Measurements from ENCODE around the gene BCAP31. TPM values are rescaled to one million over a fixed set of nuclear protein-coding genes. Genes with fewer than 3 reads are reported as not detected.
A peak's percentile ranks its signal among the peaks of the same experiment; 100 is the strongest.

The BCAP31 gene
- total and polyA plus RNA-seq, 2 of the 13 experiments (the other 11 are each of a cell fraction or from before 2014, with no cell fraction given): 139 to 178 TPM

- TF ChIP-seq ZNF281 (CRISPR knock-in tag; IDR thresholded peaks at IDR 0.05; ENCODE audit: borderline replicate concordance) (peak; percentile 50; the same call in 1 of the 2 replicates), STAT5B (CRISPR knock-in tag; IDR thresholded peaks at IDR 0.05) (no peak), KAT8 (CRISPR knock-in tag; IDR thresholded peaks at IDR 0.05) (no peak), EEA1 (CRISPR knock-in tag; IDR thresholded peaks at IDR 0.05; ENCODE audit: borderline replicate concordance) (no peak), KDM2A (CRISPR knock-in tag; IDR thresholded peaks at IDR 0.05; ENCODE audit: borderline replicate concordance, low read depth) (peak; percentile 48; the same call in 1 of the 2 replicates), ARID4A (CRISPR knock-in tag; IDR thresholded peaks at IDR 0.05; ENCODE audit: borderline replicate concordance) (peak; percentile 75; the same call in 1 of the 2 replicates), ZBTB43 (CRISPR knock-in tag; conservative IDR thresholded peaks at IDR 0.05) (no peak), TFAP4 (IDR thresholded peaks at IDR 0.05; ENCODE audit: borderline replicate concordance, low read depth) (peak; percentile 24; the same call in 1 of the 2 replicates), RNF219 (CRISPR knock-in tag; IDR thresholded peaks at IDR 0.05) (no peak), ZNF772 (CRISPR knock-in tag; IDR thresholded peaks at IDR 0.05) (peak; percentile 81; the same call in 1 of the 2 replicates), ZNF17 (CRISPR knock-in tag; IDR thresholded peaks at IDR 0.05) (no peak), ZC3H13 (CRISPR knock-in tag; IDR thresholded peaks at IDR 0.05) (0 out of 2 replicates have a peak, but pooled peaks have one; percentile 38), ZNF253 (CRISPR knock-in tag; IDR thresholded peaks at IDR 0.05; ENCODE audit: borderline replicate concordance) (no peak), GATAD1 (CRISPR knock-in tag; IDR thresholded peaks at IDR 0.05) (0 out of 2 replicates have a peak, but pooled peaks have one; percentile 32), ZNF547 (CRISPR knock-in tag; IDR thresholded peaks at IDR 0.05) (0 out of 2 replicates have a peak, but pooled peaks have one; percentile 47), KDM6A (CRISPR knock-in tag; IDR thresholded peaks at IDR 0.05; ENCODE audit: low read depth) (0 out of 2 replicates have a peak, but pooled peaks have one; percentile 13)
Observed at GRCh38 chrX:153723351-153724251, 586 bp downstream of the BCAP31 start (continued).

All from HepG2 (cell line).